ENCODE measurements around the gene NEK2. TPM values are rescaled to one million over a fixed set of nuclear protein-coding genes. Genes with fewer than 3 reads are reported as not detected.

NEK2 gene
- total and polyA plus RNA-seq, 8 donors, result 0.05 to 0.55 (median 0.24) TPM; not detected in 2

GRCh38 chr1:211635597-211636205, 39.7 kb downstream of the NEK2 start:
- FAIRE-seq (no peak), ATAC-seq (no peak), DNase-seq (no peak)
- peaks cover 14 to 18% (median 17%) of the 10 kb centered on the region in 3 donors for H3K4me1 ChIP-seq
- H3K27me3 ChIP-seq, result no peaks in the 10 kb centered on the region
- no peak for TF ChIP-seq CTCF (IDR thresholded peaks at IDR 0.05)
- H3K36me3 ChIP-seq, result no peaks in the 10 kb centered on the region
- H3K27ac ChIP-seq, result no peak overlapping the region
- H3K9me3 ChIP-seq, result no peaks in the 10 kb centered on the region
- H3K4me3 ChIP-seq, result no peak overlapping the region
- WGBS, 2 donors, result 85% methylated on average over 9 of the region's 9 CpGs
- intact Hi-C loops (cut with DNase I), result no loop called here

GRCh38 chr1:211634931-211635330, 40.5 kb downstream of the NEK2 start:
- DNase-seq, result peak in 1 of 6 donors; percentile 1
- H3K27ac ChIP-seq, result no peak overlapping the region
- no peak for ATAC-seq
- H3K4me1 ChIP-seq, result peaks cover 14 to 18% (median 17%) of the 10 kb centered on the region in 3 donors
- TF ChIP-seq CTCF (IDR thresholded peaks at IDR 0.05), result no peak
- 92 to 96% methylated on average over 4 of the region's 4 CpGs for WGBS, 2 donors
- H3K27me3 ChIP-seq, result no peaks in the 10 kb centered on the region
- H3K4me3 ChIP-seq, result no peak overlapping the region
- H3K36me3 ChIP-seq, result no peaks in the 10 kb centered on the region
- intact Hi-C loops (cut with DNase I), result no loop called here
- FAIRE-seq, result no peak
- no peaks in the 10 kb centered on the region for H3K9me3 ChIP-seq

GRCh38 chr1:211634461-211634860, 41.0 kb downstream of the NEK2 start:
- H3K27ac ChIP-seq, result no peak overlapping the region
- DNase-seq, result peak in 1 of 6 donors; percentile 24
- no peaks in the 10 kb centered on the region for H3K36me3 ChIP-seq
- H3K9me3 ChIP-seq, result no peaks in the 10 kb centered on the region
- H3K4me3 ChIP-seq, result no peak overlapping the region
- WGBS, 2 donors, result 96 to 97% methylated on average over 4 of the region's 4 CpGs
- no peak for TF ChIP-seq CTCF (IDR thresholded peaks at IDR 0.05)
- H3K27me3 ChIP-seq, result no peaks in the 10 kb centered on the region
- ATAC-seq, result no peak
- peaks cover 14 to 18% (median 17%) of the 10 kb centered on the region in 3 donors for H3K4me1 ChIP-seq
- no peak for FAIRE-seq
- intact Hi-C loops (cut with DNase I), result no loop called here

GRCh38 chr1:211633524-211633846, 41.9 kb downstream of the NEK2 start:
- H3K4me3 ChIP-seq, result no peak overlapping the region
- no peak for TF ChIP-seq CTCF (IDR thresholded peaks at IDR 0.05)
- WGBS, 2 donors, result 71 to 74% methylated on average over 8 of the region's 8 CpGs
- ATAC-seq (no peak), DNase-seq (no peak), FAIRE-seq (no peak)
- H3K9me3 ChIP-seq, result no peaks in the 10 kb centered on the region
- H3K27me3 ChIP-seq, result no peaks in the 10 kb centered on the region
- no peaks in the 10 kb centered on the region for H3K36me3 ChIP-seq
- peak overlapping the region in 3 of 4 donors; percentile 38 to 75 (median 75) for H3K27ac ChIP-seq
- H3K4me1 ChIP-seq, result peaks cover 14 to 18% (median 17%) of the 10 kb centered on the region in 3 donors
- intact Hi-C loops (cut with DNase I), result no loop called here

- Histone ChIP-seq H3K4me1 (peaks cover 14 to 18% (median 17%) of the 10 kb centered on the region in 3 donors), H3K27ac (peak overlapping the region; percentile 11 to 75 (median 56)), H3K36me3 (no peaks in the 10 kb centered on the region), H3K27me3 (no peaks in the 10 kb centered on the region), H3K9me3 (no peaks in the 10 kb centered on the region), H3K4me3 (no peak overlapping the region)
- intact Hi-C loops (cut with DNase I), result no loop called here
- no peak for TF ChIP-seq CTCF (IDR thresholded peaks at IDR 0.05)
- DNase-seq, result peak; percentile 76 to 95 (median 88)
- no peak for FAIRE-seq
- ATAC-seq, result peak; percentile 93 to 98 (median 94)
- 18 to 23% methylated on average over 13 of the region's 13 CpGs for WGBS, 2 donors
Observed at GRCh38 chr1:211632808-211633523, 42.5 kb downstream of the NEK2 start.
